Activated CD8-positive, alpha-beta T cell treated with anti-CD3 and anti-CD28 coated beads, Interleukin-2, amount 10 ng/mL, durations not matched to agents 7 days and 5 days (primary cell): ENCODE measurements around the gene NRXN3. TPM values are rescaled to one million over a fixed set of nuclear protein-coding genes. Genes with fewer than 3 reads are reported as not detected.

ENCODE experiments used
- ATAC-seq: fragments of 150-1000 bp; cut with Tn5 transposase; one replicate; pipeline ENCODE4 v1.10.0; 2021; ENCODE audit warnings: moderate library complexity
- CTCF ChIA-PET: fragments of 350-600 bp; sonication (Branson Sonifier 250); formaldehyde crosslinking; loops from one replicate; lab custom pipeline; 2021; ENCODE audit warnings: antibody characterized with exemption; lab: Charles Lee
- POLR2A ChIA-PET: fragments of 350-600 bp; sonication (Branson Sonifier 250); formaldehyde crosslinking; loops from one replicate; lab custom pipeline; 2021; ENCODE audit warnings: antibody characterized with exemption; lab: Charles Lee
- DNase-seq: peaks from one replicate; pipeline ENCODE4 v3.0.0-alpha.2; 2020
- H3K27ac Mint-ChIP-seq: one replicate; pipeline ENCODE4 v1.8.0; 2021; ENCODE audit warnings: mild to moderate bottlenecking, mixed read lengths
- H3K27me3 Mint-ChIP-seq: one replicate; pipeline ENCODE4 v1.8.0; 2021; ENCODE audit warnings: low read depth, mixed read lengths
- H3K36me3 Mint-ChIP-seq: one replicate; pipeline ENCODE4 v1.8.0; 2021; ENCODE audit warnings: low read depth, mixed read lengths
- H3K4me1 Mint-ChIP-seq: one replicate; pipeline ENCODE4 v1.8.0; 2021; ENCODE audit warnings: low read depth, mixed read lengths
- H3K4me3 Mint-ChIP-seq: one replicate; pipeline ENCODE4 v1.8.0; 2021; ENCODE audit warnings: mild to moderate bottlenecking, mixed read lengths
- H3K9me3 Mint-ChIP-seq: one replicate; pipeline ENCODE4 v1.8.0; 2022; ENCODE audit warnings: mixed read lengths; ENCODE audit not compliant: insufficient read depth
- total RNA-seq, 2 experiments: library from RNA; stranded (reverse); gene quantifications; one replicate each; pipeline ENCODE4 v1.2.3, GENCODE V29; 2021

The NRXN3 gene
- total RNA-seq, 2 experiments from 2014 or later = not detected

- no peak for DNase-seq
- no peak for ATAC-seq
- Mint-ChIP-seq H3K27ac (no peak overlapping the region), H3K9me3 (no peaks in the 10 kb centered on the region), H3K36me3 (no peaks in the 10 kb centered on the region), H3K4me3 (no peak overlapping the region), H3K27me3 (no peaks in the 10 kb centered on the region), H3K4me1 (no peaks in the 10 kb centered on the region)
- POLR2A ChIA-PET = no interaction called here
- CTCF ChIA-PET = no interaction called here
These were observed 866.3 kb downstream of the NRXN3 start for GRCh38 chr14:79036441-79036840.

GRCh38 chr14:79037106-79037505 is 866.9 kb downstream of the NRXN3 start:
- no peaks in the 10 kb centered on the region for H3K27me3 Mint-ChIP-seq
- no peaks in the 10 kb centered on the region for H3K9me3 Mint-ChIP-seq
- CTCF ChIA-PET = no interaction called here
- no peaks in the 10 kb centered on the region for H3K4me1 Mint-ChIP-seq
- H3K4me3 Mint-ChIP-seq = no peak overlapping the region
- H3K36me3 Mint-ChIP-seq = no peaks in the 10 kb centered on the region
- no peak for ATAC-seq
- no peak overlapping the region for H3K27ac Mint-ChIP-seq
- no peak for DNase-seq
- POLR2A ChIA-PET = no interaction called here

GRCh38 chr14:79037593-79037992 is 867.4 kb downstream of the NRXN3 start:
- Mint-ChIP-seq H3K4me3 (no peak overlapping the region), H3K27me3 (no peaks in the 10 kb centered on the region), H3K27ac (no peak overlapping the region), H3K4me1 (no peaks in the 10 kb centered on the region), H3K9me3 (no peaks in the 10 kb centered on the region), H3K36me3 (no peaks in the 10 kb centered on the region)
- ATAC-seq (no peak), DNase-seq (no peak)
- CTCF ChIA-PET = no interaction called here
- POLR2A ChIA-PET = no interaction called here

- ChIA-PET CTCF (no interaction called here), POLR2A (no interaction called here)
- Mint-ChIP-seq H3K9me3 (no peaks in the 10 kb centered on the region), H3K27ac (no peak overlapping the region), H3K36me3 (no peaks in the 10 kb centered on the region), H3K4me1 (no peaks in the 10 kb centered on the region), H3K27me3 (no peaks in the 10 kb centered on the region), H3K4me3 (no peak overlapping the region)
- ATAC-seq (no peak), DNase-seq (no peak)
These were observed 870.6 kb downstream of the NRXN3 start for GRCh38 chr14:79040790-79041189.

- ChIA-PET POLR2A (no interaction called here), CTCF (no interaction called here)
- H3K9me3 Mint-ChIP-seq = no peaks in the 10 kb centered on the region
- no peaks in the 10 kb centered on the region for H3K36me3 Mint-ChIP-seq
- no peak overlapping the region for H3K4me3 Mint-ChIP-seq
- no peak for DNase-seq
- no peak for ATAC-seq
- H3K27me3 Mint-ChIP-seq = no peaks in the 10 kb centered on the region
- no peaks in the 10 kb centered on the region for H3K4me1 Mint-ChIP-seq
- no peak overlapping the region for H3K27ac Mint-ChIP-seq
These were observed 873.2 kb downstream of the NRXN3 start for GRCh38 chr14:79043194-79043889.

- Mint-ChIP-seq H3K4me3 (no peak overlapping the region), H3K4me1 (no peaks in the 10 kb centered on the region), H3K36me3 (no peaks in the 10 kb centered on the region), H3K27ac (no peak overlapping the region), H3K9me3 (no peaks in the 10 kb centered on the region), H3K27me3 (no peaks in the 10 kb centered on the region)
- POLR2A ChIA-PET = no interaction called here
- no peak for DNase-seq
- CTCF ChIA-PET = no interaction called here
- ATAC-seq = no peak
These were observed 874.9 kb downstream of the NRXN3 start for GRCh38 chr14:79044894-79045624.

- H3K4me1 Mint-ChIP-seq = no peaks in the 10 kb centered on the region
- CTCF ChIA-PET = no interaction called here
- no peak for ATAC-seq
These were observed 880.9 kb downstream of the NRXN3 start for GRCh38 chr14:79050787-79051727.

GRCh38 chr14:79051742-79052141 is 881.6 kb downstream of the NRXN3 start:
- no peak overlapping the region for H3K4me3 Mint-ChIP-seq
- CTCF ChIA-PET = no interaction called here

More at GRCh38 chr14:79050787-79051727, 880.9 kb downstream of the NRXN3 start:
- no peak overlapping the region for H3K27ac Mint-ChIP-seq
- no peaks in the 10 kb centered on the region for H3K9me3 Mint-ChIP-seq
- no peaks in the 10 kb centered on the region for H3K36me3 Mint-ChIP-seq
- POLR2A ChIA-PET = no interaction called here
- H3K4me3 Mint-ChIP-seq = no peak overlapping the region
- no peaks in the 10 kb centered on the region for H3K27me3 Mint-ChIP-seq
- no peak for DNase-seq

GRCh38 chr14:79056879-79057278 is 886.7 kb downstream of the NRXN3 start:
- ATAC-seq (no peak), DNase-seq (no peak)
- Mint-ChIP-seq H3K36me3 (no peaks in the 10 kb centered on the region), H3K27me3 (no peaks in the 10 kb centered on the region), H3K4me1 (no peaks in the 10 kb centered on the region), H3K4me3 (no peak overlapping the region), H3K27ac (no peak overlapping the region), H3K9me3 (no peaks in the 10 kb centered on the region)
- ChIA-PET POLR2A (no interaction called here), CTCF (no interaction called here)

More at GRCh38 chr14:79051742-79052141, 881.6 kb downstream of the NRXN3 start:
- no peak for DNase-seq
- H3K27me3 Mint-ChIP-seq = no peaks in the 10 kb centered on the region
- no peak overlapping the region for H3K27ac Mint-ChIP-seq
- no peaks in the 10 kb centered on the region for H3K36me3 Mint-ChIP-seq
- H3K9me3 Mint-ChIP-seq = no peaks in the 10 kb centered on the region
- no peak for ATAC-seq
- no peaks in the 10 kb centered on the region for H3K4me1 Mint-ChIP-seq
- POLR2A ChIA-PET = no interaction called here

- no peaks in the 10 kb centered on the region for H3K9me3 Mint-ChIP-seq
- CTCF ChIA-PET = no interaction called here
- ATAC-seq = no peak
- H3K4me1 Mint-ChIP-seq = no peaks in the 10 kb centered on the region
- no peak overlapping the region for H3K4me3 Mint-ChIP-seq
- H3K27ac Mint-ChIP-seq = no peak overlapping the region
- DNase-seq = no peak
- H3K27me3 Mint-ChIP-seq = no peaks in the 10 kb centered on the region
- no peaks in the 10 kb centered on the region for H3K36me3 Mint-ChIP-seq
- POLR2A ChIA-PET = no interaction called here
These were observed 887.2 kb downstream of the NRXN3 start for GRCh38 chr14:79057333-79057732.

GRCh38 chr14:79062226-79062625 is 892.1 kb downstream of the NRXN3 start:
- no peaks in the 10 kb centered on the region for H3K9me3 Mint-ChIP-seq
- no peaks in the 10 kb centered on the region for H3K4me1 Mint-ChIP-seq
- ChIA-PET POLR2A (no interaction called here), CTCF (no interaction called here)
- H3K4me3 Mint-ChIP-seq = no peak overlapping the region
- H3K36me3 Mint-ChIP-seq = no peaks in the 10 kb centered on the region
- ATAC-seq (no peak), DNase-seq (no peak)
- no peak overlapping the region for H3K27ac Mint-ChIP-seq
- H3K27me3 Mint-ChIP-seq = no peaks in the 10 kb centered on the region

GRCh38 chr14:79064214-79064613 is 894.0 kb downstream of the NRXN3 start:
- ATAC-seq = no peak
- Mint-ChIP-seq H3K4me1 (no peaks in the 10 kb centered on the region), H3K27ac (no peak overlapping the region), H3K9me3 (no peaks in the 10 kb centered on the region), H3K36me3 (no peaks in the 10 kb centered on the region), H3K27me3 (no peaks in the 10 kb centered on the region), H3K4me3 (no peak overlapping the region)
- POLR2A ChIA-PET = interaction anchor here (0.6 kb wide), 1 partner anchor 8 kb away, joined by 3 read pairs; no protein-coding TSS in a partner anchor
- CTCF ChIA-PET = no interaction called here
- no peak for DNase-seq
